Cardiac atrium fibroblast (primary cell): ENCODE measurements around the gene COPE. TPM values are rescaled to one million over a fixed set of nuclear protein-coding genes. Genes with fewer than 3 reads are reported as not detected.

Source experiments
- total RNA-seq: library from RNA; depleted of rRNA; stranded (reverse); fragments of >200 nt; gene quantifications from 2 replicates; pipeline ENCODE4 v1.2.3, GENCODE V29; 2015

Gene COPE
- 346 and 365 TPM in 2 replicates for total RNA-seq

DNA sequence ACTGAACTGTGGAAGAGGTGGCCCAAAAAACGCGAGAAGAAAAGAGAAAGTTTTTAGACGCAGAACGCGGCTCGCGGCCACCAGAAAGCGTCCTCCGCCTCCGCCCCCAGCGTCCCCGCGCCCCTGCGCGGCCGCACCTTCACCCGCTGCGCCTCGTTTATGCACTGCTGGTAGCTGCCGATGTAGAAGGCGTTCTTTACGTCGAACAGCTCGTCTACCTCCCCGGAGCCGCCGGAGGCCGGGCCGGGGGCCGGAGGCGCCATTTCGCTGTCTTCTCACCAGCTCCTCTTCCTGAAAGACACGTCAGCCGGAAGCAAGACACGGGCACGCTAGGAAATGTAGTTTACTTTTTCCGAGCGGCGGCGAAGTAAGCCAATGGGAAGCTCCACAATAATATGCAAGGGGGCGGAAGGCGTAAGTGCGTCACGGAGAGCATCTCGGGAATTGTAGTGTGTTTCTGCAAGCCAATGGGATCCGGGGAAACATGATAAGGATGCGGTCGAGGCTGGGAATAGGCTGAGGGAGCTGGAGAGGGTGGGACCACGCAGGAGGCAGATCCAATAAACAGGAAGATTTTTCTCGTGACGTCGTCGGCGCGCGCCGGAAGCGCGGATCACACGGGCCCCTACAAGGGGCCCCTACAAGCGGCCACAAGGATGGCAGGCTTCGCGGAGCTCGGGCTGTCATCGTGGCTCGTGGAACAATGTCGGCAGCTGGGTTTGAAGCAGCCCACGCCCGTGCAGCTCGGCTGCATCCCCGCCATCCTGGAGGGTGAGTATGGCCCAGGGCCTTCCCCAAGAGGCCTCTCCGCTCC is at the start of gene COPE, which contains the start of gene DDX49:
TSS of gene COPE (minus strand) at position 302 of the 814 bp plus-strand sequence. CDS start at position 263, 39 bp downstream.
TSS of gene DDX49 (plus strand) at position 630 of the 814 bp plus-strand sequence. CDS start at position 657, 27 bp downstream.

DNA sequence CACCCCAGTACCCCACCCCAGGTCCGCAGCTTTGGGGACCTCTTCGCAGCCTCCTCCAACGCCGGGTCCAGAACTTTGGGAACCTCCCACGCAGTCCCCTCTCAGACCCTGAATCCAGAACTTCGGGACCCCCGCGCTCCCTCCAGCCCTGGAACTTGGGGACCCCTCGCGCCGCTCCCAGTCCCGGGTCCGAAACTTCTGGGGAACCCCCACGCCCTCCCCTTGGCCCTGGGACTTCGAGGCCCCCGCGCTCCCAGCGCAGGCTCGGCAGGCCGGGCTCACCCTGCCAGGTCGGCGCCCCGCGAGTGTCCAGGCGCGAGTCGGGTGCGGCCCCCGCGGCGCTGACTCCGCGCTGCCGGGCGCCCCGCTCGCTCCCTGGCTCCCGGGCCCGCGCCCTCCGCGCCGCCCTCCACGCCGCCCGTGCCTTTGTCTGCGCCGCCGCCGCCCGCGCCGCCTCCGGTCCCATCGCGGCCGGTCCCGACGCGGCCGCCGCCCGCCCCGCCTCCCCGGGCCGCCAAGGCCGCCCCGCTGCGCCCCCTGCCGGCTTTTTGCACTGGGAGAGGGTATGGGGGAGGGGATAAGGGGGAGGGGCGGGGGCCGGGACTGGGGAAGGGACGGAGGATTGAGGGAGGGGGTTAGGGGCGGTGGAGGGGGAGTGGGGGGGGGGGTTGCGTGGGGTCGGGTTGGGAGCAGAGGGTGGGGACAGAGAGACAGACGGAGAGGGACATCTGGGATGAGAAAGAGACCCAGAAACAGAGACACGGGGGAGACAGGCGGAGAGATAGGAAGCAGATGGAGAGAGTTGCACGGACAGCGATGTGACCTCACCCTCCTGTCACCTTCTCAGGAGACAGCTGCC is 21.8 kb upstream of the COPE start, which contains the start of gene HOMER3:
TSS of gene HOMER3 (minus strand) at position 449 of the 859 bp plus-strand sequence. CDS start 2,235 bp downstream, outside the sequence.

DNA sequence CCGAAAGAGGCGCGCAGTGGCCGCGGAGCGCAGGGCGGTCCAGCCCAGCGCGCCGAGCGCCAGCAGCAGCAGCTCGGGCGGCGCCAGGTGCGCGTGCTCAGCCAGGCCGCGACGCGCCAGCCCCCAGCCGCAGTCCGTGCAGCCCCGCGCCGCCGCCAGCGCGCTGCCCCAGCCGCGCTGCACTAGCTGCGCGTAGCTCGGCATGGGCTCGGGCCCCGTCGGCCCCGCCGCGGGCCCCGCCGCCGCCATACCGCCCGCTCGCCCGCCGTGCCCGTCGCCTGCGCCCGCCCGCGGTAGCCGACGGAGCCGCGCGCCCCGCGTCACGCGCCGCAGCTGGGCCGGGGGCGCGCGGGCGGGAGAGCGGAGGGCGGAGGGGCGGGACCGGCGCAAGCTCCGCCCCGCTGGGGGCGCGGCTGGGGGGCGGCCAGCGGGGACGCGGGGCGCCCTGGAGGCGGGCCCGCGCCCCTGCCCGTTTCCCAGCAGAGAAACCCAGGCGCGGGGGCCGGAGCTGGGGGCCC is 23.3 kb downstream of the COPE start, which contains the start of gene CERS1:
TSS of gene CERS1 (minus strand) at position 335 of the 518 bp plus-strand sequence. CDS start at position 249, 86 bp downstream.

Other genes starting within 250 kb of the COPE start
- 2.0 and 3.4 TPM in 2 replicates for gene CRTC1, start 235.7 kb downstream of the COPE start, total RNA-seq
- under 0.01 and 1.5 TPM in 2 replicates for gene COMP, start 128.1 kb downstream of the COPE start, total RNA-seq
- gene UPF1, start 87.4 kb downstream of the COPE start, total RNA-seq = 33.6 and 51.2 TPM in 2 replicates
- 1.6 and 3.6 TPM in 2 replicates for gene CERS1, start 23.2 kb downstream of the COPE start, total RNA-seq
- gene DDX49, start 328 bp upstream of the COPE start, total RNA-seq = 59.0 and 80.2 TPM in 2 replicates
- gene HOMER3, start 21.8 kb upstream of the COPE start, total RNA-seq = 59.8 and 139 TPM in 2 replicates
- gene SUGP2, start 114.1 kb upstream of the COPE start, total RNA-seq = 15.3 and 24.3 TPM in 2 replicates
- gene ARMC6, start 114.2 kb upstream of the COPE start, total RNA-seq = 28.7 and 33.5 TPM in 2 replicates
- gene SLC25A42, start 144.6 kb upstream of the COPE start, total RNA-seq = 4.3 and 5.5 TPM in 2 replicates
- gene TMEM161A, start 219.1 kb upstream of the COPE start, total RNA-seq = 28.5 and 34.2 TPM in 2 replicates